GM12878 (cell line): ENCODE data around the gene LPIN1. TPM values are rescaled to one million over a fixed set of nuclear protein-coding genes. Genes with fewer than 3 reads are reported as not detected.

Experiments
- ATAC-seq: fragments of 200-7000 bp; cut with Tn5 transposase; 3 replicates; pipeline ENCODE4 v1.9.1; 2020; ENCODE audit warnings: mild to moderate bottlenecking, moderate library complexity
- BruUV-seq: library from RNA; stranded (reverse); fragments of 400-500 nt; replicated peaks from 2 replicates; lab custom pipeline; 2021; lab: Mats Ljungman, UMichigan
- CTCF ChIA-PET: fragments of 300-600 bp; sonication (Branson Sonifier 250); formaldehyde crosslinking; extraction: SDS; loops from one replicate; lab custom pipeline; 2021; ENCODE audit warnings: inconsistent platforms; lab: Yijun Ruan, JAX
- POLR2A ChIA-PET: fragments of 350-600 bp; formaldehyde crosslinking; extraction: SDS; loops from one replicate; lab custom pipeline; 2021; ENCODE audit warnings: inconsistent platforms; lab: Charles Lee
- RAD21 ChIA-PET: fragments of 300-600 bp; sonication (Branson Sonifier 250); formaldehyde crosslinking; loops from one replicate; lab custom pipeline; 2023; ENCODE audit warnings: antibody characterized with exemption; ENCODE audit not compliant: unreplicated experiment; lab: Charles Lee
- SMC1A ChIA-PET: fragments of 300-600 bp; sonication (Branson Sonifier 250); formaldehyde crosslinking; loops from one replicate; lab custom pipeline; 2023; ENCODE audit not compliant: unreplicated experiment, uncharacterized antibody; lab: Charles Lee
- DNase-seq: peaks from one replicate; pipeline ENCODE4 v3.0.0-alpha.2; 2011; ENCODE audit warnings: low read depth, low spot score
- FAIRE-seq: peaks from 3 replicates; lab custom pipeline; 2011; peaks lifted over from hg19 to GRCh38; lab: Jason Lieb, UNC
- H2AFZ ChIP-seq: 2 replicates; pipeline ENCODE4 v1.6.0; 2011; ENCODE audit warnings: low read depth, low read length, control low read depth; ENCODE audit not compliant: control insufficient read depth
- H3K27ac ChIP-seq: 2 replicates; pipeline ENCODE4 v1.5.1; 2011; ENCODE audit warnings: control low read depth; ENCODE audit not compliant: control insufficient read depth, insufficient read depth
- H3K27me3 ChIP-seq, 2 experiments: replicated peaks in 1 of 2; 2 replicates each; pipeline versions ENCODE4 v1.6.0 to v1.6.1; 2011; ENCODE audit warnings: low read length in 1 of 2; ENCODE audit not compliant: control insufficient read depth in 2 of 2, insufficient read depth in 2 of 2
- H3K36me3 ChIP-seq, 2 experiments: 2 replicates each; pipeline ENCODE4 v1.5.1; 2011; ENCODE audit warnings: low read length in 1 of 2; ENCODE audit not compliant: control insufficient read depth in 2 of 2, insufficient read depth in 2 of 2
- H3K4me1 ChIP-seq: 2 replicates; pipeline ENCODE4 v1.6.1; 2011; ENCODE audit warnings: mild to moderate bottlenecking, low read length, moderate library complexity, mixed read lengths; ENCODE audit not compliant: control insufficient read depth, insufficient read depth
- H3K4me2 ChIP-seq: 2 replicates; pipeline ENCODE4 v1.6.0; 2011; ENCODE audit warnings: control low read depth; ENCODE audit not compliant: control insufficient read depth, insufficient read depth
- H3K4me3 ChIP-seq: fragments of 200-600 bp; sonication (generic); 2 replicates; pipeline ENCODE4 v1.5.1; 2016
- H3K79me2 ChIP-seq: 2 replicates; pipeline ENCODE4 v1.6.0; 2011; ENCODE audit warnings: low read length; ENCODE audit not compliant: control insufficient read depth, insufficient read depth
- H3K9ac ChIP-seq: 2 replicates; pipeline ENCODE4 v1.8.0; 2011; ENCODE audit warnings: low read length, control low read depth, mixed read lengths; ENCODE audit not compliant: control insufficient read depth, insufficient read depth
- H3K9me3 ChIP-seq: replicated peaks from 3 replicates; pipeline ENCODE4 v1.5.1; 2011; ENCODE audit warnings: mild to moderate bottlenecking, low read length; ENCODE audit not compliant: control insufficient read depth, insufficient read depth
- H4K20me1 ChIP-seq: 2 replicates; pipeline ENCODE4 v1.6.0; 2011; ENCODE audit not compliant: control insufficient read depth, insufficient read depth
- BCL11A ChIP-seq: IDR thresholded peaks from 2 replicates; pipeline ENCODE4 v1.6.1; 2011; ENCODE audit warnings: low read depth, low read length
- BHLHE40 ChIP-seq, 2 experiments: fragments of 450-650 bp in 1 of 2; IDR thresholded peaks; 2 replicates each; pipeline ENCODE4 v1.6.1; 2011 to 2017; ENCODE audit warnings: low read depth in 2 of 2, borderline replicate concordance in 1 of 2, improper control_type of control experiment in 1 of 2, low read length in 1 of 2, mild to moderate bottlenecking in 1 of 2
- CBX3 ChIP-seq: fragments of 200-600 bp; sonication (generic); IDR thresholded peaks from 2 replicates; pipeline ENCODE4 v1.6.1; 2016; ENCODE audit warnings: low read depth, borderline replicate concordance
- CTCF ChIP-seq, 3 experiments: IDR thresholded peaks in 2 of 3; conservative IDR thresholded peaks in 1 of 3; 2 replicates each; pipeline ENCODE4 v1.5.1; 2011; ENCODE audit warnings: low read depth in 3 of 3, low read length in 3 of 3, mild to moderate bottlenecking in 3 of 3, control low read depth in 2 of 3, moderate library complexity in 2 of 3, inconsistent platforms in 1 of 3, mixed read lengths in 1 of 3; ENCODE audit not compliant: control insufficient read depth in 2 of 3, insufficient read depth in 1 of 3; ENCODE audit errors: extremely low read depth in 1 of 3
- E2F4 ChIP-seq: IDR thresholded peaks from 2 replicates; pipeline ENCODE4 v1.6.1; 2012; ENCODE audit warnings: low read depth, low read length, improper control_type of control experiment
- GABPA ChIP-seq: IDR thresholded peaks from 2 replicates; pipeline ENCODE4 v1.6.1; 2014; ENCODE audit warnings: antibody characterized with exemption, low read depth, mild to moderate bottlenecking, inconsistent platforms
- MYC ChIP-seq: IDR thresholded peaks from 2 replicates; pipeline ENCODE4 v1.6.1; 2011; ENCODE audit warnings: mild to moderate bottlenecking, low read length, moderate library complexity, inconsistent platforms; ENCODE audit not compliant: insufficient read depth, insufficient replicate concordance, insufficient read length, severe bottlenecking
- PAX5 ChIP-seq: IDR thresholded peaks from 2 replicates; pipeline ENCODE4 v1.6.1; 2011; ENCODE audit warnings: low read depth, low read length, borderline replicate concordance
- SMAD1 ChIP-seq: fragments of 450-650 bp; IDR thresholded peaks from 2 replicates; pipeline ENCODE4 v1.6.1; 2018; ENCODE audit warnings: mild to moderate bottlenecking, low read depth; ENCODE audit not compliant: partially characterized antibody
- USF2 ChIP-seq: IDR thresholded peaks from 2 replicates; pipeline ENCODE4 v1.6.1; 2011; ENCODE audit warnings: low read depth, low read length, improper control_type of control experiment, borderline replicate concordance
- ZNF24 ChIP-seq: fragments of 450-650 bp; IDR thresholded peaks from 2 replicates; pipeline ENCODE4 v1.6.1; 2017; ENCODE audit warnings: antibody characterized with exemption, mild to moderate bottlenecking
- ZNF274 ChIP-seq: IDR thresholded peaks from one replicate; pipeline ENCODE4 v1.8.0; 2011; ENCODE audit not compliant: insufficient read length, insufficient read depth
- WGBS: methylation state at CpG from one replicate; pipeline ENCODE4 v1.1.6; 2016; ENCODE audit warnings: low lambda C conversion rate; ENCODE audit not compliant: insufficient replicate concordance, insufficient coverage; ENCODE audit errors: missing lambda C conversion rate; 5-methylcytosine and 5-hydroxymethylcytosine counted together
- in situ Hi-C: fragments of 300-500 bp; cut with MboI; formaldehyde crosslinking; loops from 9 replicates; pipeline ENCODE4 v1.14.3; 2018; ENCODE audit warnings: mixed read lengths
- intact Hi-C: fragments of 100-400 bp; cut with micrococcal nuclease; formaldehyde crosslinking; loops from one replicate; pipeline ENCODE4 v1.14.2; 2022; ENCODE audit not compliant: unreplicated experiment
- polyA plus RNA-seq, 11 experiments: library from polyadenylated mRNA; depleted of rRNA in 4 of 11; unstranded in 6 of 11; stranded (reverse) in 5 of 11; fragments of >200 nt; fragmentation: Nextera tagmentation in 4 of 11; fragmentation: Illumina TruSeq in 1 of 11; extraction: Ambion mirVana in 4 of 11; extraction: Trizol in 1 of 11; gene quantifications; 1 replicate in 1 of 11; 2 replicates in 10 of 11; pipeline versions ENCODE4 v1.2.1 to v1.2.3, GENCODE V29; 2011 to 2016; ENCODE audit warnings: inconsistent platforms in 2 of 11, missing spikeins in 2 of 11, low read depth in 1 of 11
- total RNA-seq, 4 experiments: library from RNA; depleted of rRNA in 3 of 4; stranded (reverse); fragments of >200 nt in 3 of 4; fragmentation: Illumina TruSeq in 1 of 4; extraction: Trizol in 1 of 4; gene quantifications; 2 replicates each; pipeline versions ENCODE4 v1.2.1 to v1.2.3, GENCODE V29; 2013 to 2021

Gene LPIN1
- total and polyA plus RNA-seq, 10 of the 15 experiments (the other 5 are each of a cell fraction or from before 2014, with no cell fraction given), result 18.8 to 82.5 (median 50.3) TPM

GRCh38 chr2:11871421-11871820, 125.0 kb downstream of the LPIN1 start:
- BruUV-seq, result no TSS peak
- Histone ChIP-seq H3K27me3 (no peaks in the 10 kb centered on the region), H3K9me3 (no peaks in the 10 kb centered on the region; the same call in 2 of the 3 replicates), H3K4me2 (peak overlapping the region; percentile 31), H3K79me2 (peaks cover 73% of the 10 kb centered on the region), H3K4me1 (peaks cover 16% of the 10 kb centered on the region), H3K4me3 (peak overlapping the region; percentile 51; the same call in 1 of the 2 replicates), H2AFZ (no peak overlapping the region), H4K20me1 (no peaks in the 10 kb centered on the region), H3K36me3 (peaks cover 0 to 2% of the 10 kb centered on the region in 2 experiments; a peak in 2 of 4 replicates), H3K27ac (peak overlapping the region; percentile 72), H3K9ac (peak overlapping the region; percentile 45; the same call in 1 of the 2 replicates)
- ChIA-PET RAD21 (interaction anchor here (0.6 to 2.7 kb wide), 5 partner anchors 53 to 845 kb away, joined by 3 to 11 read pairs (median 5); partner anchors contain the start of gene TRIB2), POLR2A (interaction anchor here (1.0 to 1.2 kb wide), 2 partner anchors 135 to 174 kb away, joined by 3 to 4 read pairs; no protein-coding TSS in a partner anchor), CTCF (interaction anchor here (1.7 kb wide), 1 partner anchor 33 kb away, joined by 9 read pairs; no protein-coding TSS in a partner anchor), SMC1A (interaction anchor here (1.0 to 2.4 kb wide), 6 partner anchors 11 to 306 kb away, joined by 3 to 12 read pairs (median 4); no protein-coding TSS in a partner anchor)
- no peak for FAIRE-seq
- DNase-seq, result no peak
- intact Hi-C loops, result no loop called here
- no peak for ATAC-seq
- TF ChIP-seq PAX5 (no peak), USF2 (no peak), MYC (no peak), SMAD1 (no peak), E2F4 (no peak), ZNF274 (no peak), CTCF (IDR thresholded peaks at IDR 0.05 in 2 of 3, conservative IDR thresholded peaks at IDR 0.05 in 1 of 3; ENCODE audit: control insufficient read depth in 2 of 3, extremely low read depth in 1 of 3, insufficient read depth in 1 of 3, low read depth in 3 of 3, low read length in 3 of 3) (no peak), BHLHE40 (IDR thresholded peaks at IDR 0.05; ENCODE audit: borderline replicate concordance in 1 of 2, low read depth in 2 of 2, low read length in 1 of 2) (no peak), GABPA (no peak), BCL11A (no peak), CBX3 (no peak), ZNF24 (no peak)
- in situ Hi-C loops, result no loop called here
- 93% methylated on average over 4 of the region's 4 CpGs for WGBS
